ENCODE data around the gene U2SURP.

- no peak for TF ChIP-seq POLR2A (IDR thresholded peaks at IDR 0.05)
- TF ChIP-seq CTCF (IDR thresholded peaks at IDR 0.05) = no peak
Observed at GRCh38 chr3:142982038-142982773, 19.2 kb upstream of the U2SURP start.

All from right lobe of liver (tissue), 4 donors.